Keratinocyte (primary cell): ENCODE data around the gene MREG. TPM values are rescaled to one million over a fixed set of nuclear protein-coding genes. Genes with fewer than 3 reads are reported as not detected.
A peak's percentile ranks its signal among the peaks of the same experiment; 100 is the strongest.

Source experiments
- DNase-seq: peaks from one replicate; pipeline ENCODE4 v3.0.0-alpha.2; 2011; ENCODE audit warnings: low read depth, missing footprints, low spot score
- FAIRE-seq: peaks from 2 replicates; lab custom pipeline; 2011; peaks lifted over from hg19 to GRCh38; lab: Jason Lieb, UNC
- H2AFZ ChIP-seq: 2 replicates; pipeline ENCODE4 v1.6.0; 2012; ENCODE audit warnings: low read length, control low read depth, inconsistent platforms; ENCODE audit not compliant: control insufficient read depth
- H3K27ac ChIP-seq: 2 replicates; pipeline ENCODE4 v1.5.1; 2011; ENCODE audit warnings: low read length; ENCODE audit not compliant: control insufficient read depth, insufficient read depth
- H3K27me3 ChIP-seq: 3 replicates; pipeline ENCODE4 v1.6.0; 2011; ENCODE audit warnings: low read length; ENCODE audit not compliant: control insufficient read depth, insufficient read depth; ENCODE audit errors: extremely low read depth
- H3K36me3 ChIP-seq, 2 experiments: 2 replicates in 1 of 2; 3 replicates in 1 of 2; pipeline ENCODE4 v1.5.1; 2011; ENCODE audit warnings: low read length in 2 of 2, mild to moderate bottlenecking in 1 of 2; ENCODE audit not compliant: control insufficient read depth in 2 of 2, insufficient read depth in 2 of 2; ENCODE audit errors: extremely low read depth in 1 of 2
- H3K4me1 ChIP-seq: 3 replicates; pipeline ENCODE4 v1.5.1; 2011; ENCODE audit warnings: low read length; ENCODE audit not compliant: control insufficient read depth, insufficient read depth; ENCODE audit errors: extremely low read depth
- H3K4me2 ChIP-seq: 3 replicates; pipeline ENCODE4 v1.6.0; 2011; ENCODE audit warnings: low read depth, low read length; ENCODE audit not compliant: control insufficient read depth, insufficient read depth; ENCODE audit errors: extremely low read depth
- H3K4me3 ChIP-seq, 3 experiments: fragments of 200-600 bp in 1 of 3; sonication (generic) in 1 of 3; 2 replicates in 2 of 3; 3 replicates in 1 of 3; pipeline ENCODE4 v1.5.1; 2011 to 2016; ENCODE audit warnings: low read length in 3 of 3, mild to moderate bottlenecking in 3 of 3, control low read depth in 2 of 3, inconsistent platforms in 1 of 3, low read depth in 1 of 3, mixed read lengths in 1 of 3, mixed run types in 1 of 3, moderate library complexity in 1 of 3; ENCODE audit not compliant: control insufficient read depth in 2 of 3, insufficient read depth in 2 of 3; ENCODE audit errors: extremely low read depth in 1 of 3
- H3K79me2 ChIP-seq: 2 replicates; pipeline ENCODE4 v1.6.0; 2012; ENCODE audit warnings: low read length; ENCODE audit not compliant: control insufficient read depth, insufficient read depth
- H3K9ac ChIP-seq: 3 replicates; pipeline ENCODE4 v1.6.0; 2011; ENCODE audit warnings: low read length; ENCODE audit not compliant: control insufficient read depth, insufficient read depth; ENCODE audit errors: extremely low read depth
- H3K9me1 ChIP-seq: 3 replicates; pipeline ENCODE4 v1.6.0; 2011; ENCODE audit warnings: low read length; ENCODE audit not compliant: control insufficient read depth, insufficient read depth; ENCODE audit errors: extremely low read depth
- H3K9me3 ChIP-seq: 2 replicates; pipeline ENCODE4 v1.5.1; 2012; ENCODE audit warnings: low read depth, low read length; ENCODE audit not compliant: control insufficient read depth
- H4K20me1 ChIP-seq: 3 replicates; pipeline ENCODE4 v1.6.0; 2011; ENCODE audit warnings: low read length; ENCODE audit not compliant: control insufficient read depth, insufficient read depth; ENCODE audit errors: extremely low read depth
- EZH2 ChIP-seq: IDR thresholded peaks from one replicate; pipeline ENCODE4 v1.6.1; 2012; ENCODE audit warnings: inconsistent platforms, mild to moderate bottlenecking, low read length, moderate library complexity
- dilution Hi-C: fragments of 300-500 bp; cut with MboI; formaldehyde crosslinking; loops from one replicate; pipeline ENCODE4 v1.7.0; 2020; ENCODE audit warnings: low sequenced_read_pairs; ENCODE audit not compliant: extremely low pct_ligation_motif_present
- polyA minus RNA-seq, 3 experiments: library from RNA; depleted of rRNA, polyadenylated mRNA; stranded (reverse); fragments of >200 nt; gene quantifications; 1 replicate in 1 of 3; 2 replicates in 1 of 3; 3 replicates in 1 of 3; pipeline ENCODE4 v1.2.3, GENCODE V29; 2011
- polyA plus RNA-seq, 5 experiments: library from polyadenylated mRNA; depleted of rRNA in 3 of 5; stranded (reverse) in 3 of 5; stranded (forward) in 1 of 5; unstranded in 1 of 5; fragments of >200 nt; gene quantifications; 1 replicate in 1 of 5; 2 replicates in 3 of 5; 3 replicates in 1 of 5; pipeline versions ENCODE4 v1.2.1 to v1.2.3, GENCODE V29; 2011 to 2012; ENCODE audit warnings: missing spikeins in 2 of 5, low read depth in 1 of 5, low replicate concordance in 1 of 5
- TF ChIP-seq, protein P1 (sequence below), 3 experiments: IDR thresholded peaks in 1 of 3; conservative IDR thresholded peaks in 1 of 3; optimal IDR thresholded peaks in 1 of 3; 2 replicates in 2 of 3; 3 replicates in 1 of 3; pipeline versions ENCODE3 to v1.5.1; 2011; ENCODE audit warnings: low read length in 3 of 3, mild to moderate bottlenecking in 3 of 3, moderate library complexity in 2 of 3, control low read depth in 1 of 3, inconsistent platforms in 1 of 3; ENCODE audit not compliant: insufficient read depth in 2 of 3; ENCODE audit errors: extremely low read depth in 1 of 3

The MREG gene, protein sequence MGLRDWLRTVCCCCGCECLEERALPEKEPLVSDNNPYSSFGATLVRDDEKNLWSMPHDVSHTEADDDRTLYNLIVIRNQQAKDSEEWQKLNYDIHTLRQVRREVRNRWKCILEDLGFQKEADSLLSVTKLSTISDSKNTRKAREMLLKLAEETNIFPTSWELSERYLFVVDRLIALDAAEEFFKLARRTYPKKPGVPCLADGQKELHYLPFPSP
- 27.0 to 32.9 TPM (median 27.0 TPM) in 3 replicates for polyA plus RNA-seq
- 32.5 TPM for polyA plus RNA-seq (2011; ENCODE audit: low read depth)
- polyA plus RNA-seq (2011; cell fraction: cytosol; rRNA removed) = 20.7 and 31.3 TPM in 2 replicates
- polyA plus RNA-seq (2011; cell fraction: nucleus; rRNA removed) = 15.0 and 18.9 TPM in 2 replicates
- polyA plus RNA-seq (2012; ENCODE audit: low replicate concordance) = 22.3 and 26.3 TPM in 2 replicates
- 11.2 to 30.7 TPM (median 26.8 TPM) in 3 replicates for polyA minus RNA-seq
- 36.4 TPM for polyA minus RNA-seq (2011; cell fraction: cytosol; rRNA and poly(A)+ RNA removed)
- 10.0 and 18.5 TPM in 2 replicates for polyA minus RNA-seq (2011; cell fraction: nucleus; rRNA and poly(A)+ RNA removed)

DNA sequence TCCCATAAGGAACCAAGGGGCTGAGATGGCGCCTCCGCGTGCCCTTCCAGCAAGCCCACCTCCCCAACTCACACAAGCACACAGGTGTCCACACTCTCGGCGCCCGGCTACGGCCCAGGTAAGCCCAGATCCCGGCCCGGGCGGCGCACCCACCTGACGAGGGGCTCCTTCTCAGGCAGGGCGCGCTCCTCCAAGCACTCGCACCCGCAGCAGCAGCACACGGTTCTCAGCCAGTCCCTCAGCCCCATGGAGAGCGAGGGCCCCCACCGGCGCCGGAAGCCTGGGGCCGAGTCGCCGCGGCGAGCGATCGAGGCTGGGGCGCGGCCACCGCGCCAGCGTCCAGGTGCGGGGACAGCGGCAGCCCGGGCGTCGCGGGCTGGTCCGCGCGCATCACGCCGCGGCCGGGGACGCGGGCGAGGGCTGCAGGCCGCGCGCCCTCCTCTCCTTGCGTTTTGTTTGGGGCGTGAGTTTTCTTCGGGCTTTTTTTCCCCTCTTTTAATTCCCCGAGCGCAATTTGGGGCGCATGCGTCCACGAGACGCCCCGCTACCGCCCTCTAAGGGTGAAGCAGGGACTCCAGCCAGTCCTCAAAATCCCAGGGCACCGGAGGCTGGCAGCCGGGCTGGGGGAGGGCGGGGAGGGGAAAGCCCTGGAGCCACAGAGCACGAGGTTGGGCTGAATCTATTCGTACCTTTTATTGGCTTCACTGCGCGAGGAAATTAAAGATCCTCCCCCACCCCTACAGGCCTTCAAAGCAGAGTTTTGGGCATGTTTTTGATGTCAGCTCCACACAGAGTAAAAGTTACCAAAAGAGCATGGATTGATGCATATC, at the start of gene MREG:
MREG (minus strand) TSS at position 472 of the 830 bp plus-strand sequence; CDS start at position 248, 224 bp downstream.
- H3K4me3 ChIP-seq = peak within 1 kb of the TSS; percentile 67 to 99 (median 96)
- peak within 1 kb of the TSS; percentile 97 for H3K27ac ChIP-seq
- H3K9ac ChIP-seq = peak within 1 kb of the TSS; percentile 92
- TF ChIP-seq EZH2 = no peak
- TF ChIP-seq, protein P1, sequence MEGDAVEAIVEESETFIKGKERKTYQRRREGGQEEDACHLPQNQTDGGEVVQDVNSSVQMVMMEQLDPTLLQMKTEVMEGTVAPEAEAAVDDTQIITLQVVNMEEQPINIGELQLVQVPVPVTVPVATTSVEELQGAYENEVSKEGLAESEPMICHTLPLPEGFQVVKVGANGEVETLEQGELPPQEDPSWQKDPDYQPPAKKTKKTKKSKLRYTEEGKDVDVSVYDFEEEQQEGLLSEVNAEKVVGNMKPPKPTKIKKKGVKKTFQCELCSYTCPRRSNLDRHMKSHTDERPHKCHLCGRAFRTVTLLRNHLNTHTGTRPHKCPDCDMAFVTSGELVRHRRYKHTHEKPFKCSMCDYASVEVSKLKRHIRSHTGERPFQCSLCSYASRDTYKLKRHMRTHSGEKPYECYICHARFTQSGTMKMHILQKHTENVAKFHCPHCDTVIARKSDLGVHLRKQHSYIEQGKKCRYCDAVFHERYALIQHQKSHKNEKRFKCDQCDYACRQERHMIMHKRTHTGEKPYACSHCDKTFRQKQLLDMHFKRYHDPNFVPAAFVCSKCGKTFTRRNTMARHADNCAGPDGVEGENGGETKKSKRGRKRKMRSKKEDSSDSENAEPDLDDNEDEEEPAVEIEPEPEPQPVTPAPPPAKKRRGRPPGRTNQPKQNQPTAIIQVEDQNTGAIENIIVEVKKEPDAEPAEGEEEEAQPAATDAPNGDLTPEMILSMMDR (optimal IDR thresholded peaks at IDR 0.05 in 1 of 3, IDR thresholded peaks at IDR 0.05 in 1 of 3, conservative IDR thresholded peaks at IDR 0.05 in 1 of 3; ENCODE audit: extremely low read depth in 1 of 3, insufficient read depth in 2 of 3, low read length in 3 of 3) = peak; percentile 35 to 87 (median 61)
- peaks cover 38% of the 10 kb centered on the region for H3K79me2 ChIP-seq
- dilution Hi-C loops = no loop called here
- H3K27me3 ChIP-seq = no peaks in the 10 kb centered on the region
- FAIRE-seq = no peak
- H3K4me1 ChIP-seq = peaks cover 18% of the 10 kb centered on the region
- no peaks in the 10 kb centered on the region for H3K9me1 ChIP-seq
- H2AFZ ChIP-seq = peak within 1 kb of the TSS; percentile 84
- no peaks in the 10 kb centered on the region for H4K20me1 ChIP-seq
- no peak for DNase-seq
- no peaks in the 10 kb centered on the region for H3K9me3 ChIP-seq
- H3K36me3 ChIP-seq = no peaks in the 10 kb centered on the region
- H3K4me2 ChIP-seq = peak within 1 kb of the TSS; percentile 90

DNA sequence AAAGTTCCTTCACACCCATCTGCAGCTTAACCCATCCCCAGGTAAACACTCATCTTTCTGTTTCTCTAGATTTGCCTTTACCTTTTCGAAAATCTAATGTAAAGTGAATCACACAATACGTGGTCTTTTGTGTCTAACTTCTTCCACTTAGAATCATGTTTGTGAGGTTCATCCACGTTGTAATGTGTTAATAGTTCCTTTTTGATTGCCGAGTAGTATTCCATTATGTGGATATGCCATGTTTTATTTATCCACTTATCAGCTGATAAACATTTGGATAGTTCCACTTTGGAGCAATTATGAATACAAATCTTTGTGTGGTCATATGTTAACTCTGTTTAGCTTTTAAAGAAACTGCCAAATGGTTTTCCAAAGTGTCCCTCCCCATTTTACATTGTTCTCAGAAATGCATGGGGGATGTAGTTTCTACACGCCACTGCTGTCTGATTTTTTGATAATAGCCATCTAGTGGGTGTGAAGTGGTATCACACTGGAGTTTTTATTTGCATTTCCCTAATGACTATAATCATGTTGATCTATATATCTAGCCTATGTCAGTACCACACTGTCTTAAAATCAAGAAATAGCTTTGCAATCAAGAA, 46.0 kb upstream of the MREG start:
- Histone ChIP-seq H3K4me2 (no peak overlapping the region), H3K9me3 (no peaks in the 10 kb centered on the region), H3K36me3 (no peaks in the 10 kb centered on the region), H3K9ac (no peak overlapping the region), H2AFZ (no peak overlapping the region), H3K9me1 (no peaks in the 10 kb centered on the region), H3K4me3 (no peak overlapping the region), H3K27me3 (no peaks in the 10 kb centered on the region), H3K27ac (no peak overlapping the region), H3K79me2 (no peaks in the 10 kb centered on the region), H3K4me1 (peaks cover 10% of the 10 kb centered on the region), H4K20me1 (no peaks in the 10 kb centered on the region)
- dilution Hi-C loops = no loop called here
- peak; percentile 17 for FAIRE-seq
- TF ChIP-seq EZH2 = no peak
- TF ChIP-seq, protein P1 (optimal IDR thresholded peaks at IDR 0.05 in 1 of 3, IDR thresholded peaks at IDR 0.05 in 1 of 3, conservative IDR thresholded peaks at IDR 0.05 in 1 of 3; ENCODE audit: extremely low read depth in 1 of 3, insufficient read depth in 2 of 3, low read length in 3 of 3) = peak in 2 of 3 experiments; percentile 30 to 35
- no peak for DNase-seq
